Measurements from ENCODE around the gene SYNPR.
"Not testable (repeated sequence)": the region's sequence is repeated elsewhere in the genome, so short reads cannot be mapped to it uniquely, and the experiment has no call there.

SYNPR gene

GRCh38 chr3:63639806-63640205 is 361.7 kb downstream of the SYNPR start:
- no peak for DNase-seq

- DNase-seq, result no peak
Measured at GRCh38 chr3:63642488-63642887, 364.4 kb downstream of the SYNPR start.

- DNase-seq, result no peak
Measured at GRCh38 chr3:63644212-63644797, 366.2 kb downstream of the SYNPR start.

- DNase-seq, result not testable (repeated sequence)
Measured at GRCh38 chr3:63644928-63645781, 367.0 kb downstream of the SYNPR start.

GRCh38 chr3:63652066-63652725 is 374.1 kb downstream of the SYNPR start, which contains the start of gene SNTN:
Gene SNTN, plus strand, starts transcription at chr3:63652675. Its CDS starts 13 bp downstream, at chr3:63652688.
- DNase-seq, result no peak

GRCh38 chr3:63654211-63654610 is 376.1 kb downstream of the SYNPR start:
- DNase-seq, result no peak

GRCh38 chr3:63654931-63655330 is 376.8 kb downstream of the SYNPR start:
- DNase-seq, result no peak

- no peak for DNase-seq
Measured at GRCh38 chr3:63655519-63655918, 377.4 kb downstream of the SYNPR start.

- DNase-seq, result no peak
Measured at GRCh38 chr3:63656786-63657185, 378.7 kb downstream of the SYNPR start.

- DNase-seq, result no peak
Measured at GRCh38 chr3:63661242-63661641, 383.1 kb downstream of the SYNPR start.

- DNase-seq, result no peak
Measured at GRCh38 chr3:63662011-63662410, 383.9 kb downstream of the SYNPR start.

GRCh38 chr3:63662500-63662899 is 384.4 kb downstream of the SYNPR start:
- DNase-seq, result no peak
